NCI-H226 (cell line): Measurements from ENCODE around the gene ERICH6.
A peak's percentile ranks its signal among the peaks of the same experiment; 100 is the strongest.

ENCODE experiments used
- DNase-seq: peaks from one replicate; pipeline ENCODE4 v3.0.0-alpha.2; 2015

ERICH6 gene

GRCh38 chr3:150736903-150737832 lies 33.4 kb upstream of the ERICH6 start:
- DNase-seq = no peak

DNA sequence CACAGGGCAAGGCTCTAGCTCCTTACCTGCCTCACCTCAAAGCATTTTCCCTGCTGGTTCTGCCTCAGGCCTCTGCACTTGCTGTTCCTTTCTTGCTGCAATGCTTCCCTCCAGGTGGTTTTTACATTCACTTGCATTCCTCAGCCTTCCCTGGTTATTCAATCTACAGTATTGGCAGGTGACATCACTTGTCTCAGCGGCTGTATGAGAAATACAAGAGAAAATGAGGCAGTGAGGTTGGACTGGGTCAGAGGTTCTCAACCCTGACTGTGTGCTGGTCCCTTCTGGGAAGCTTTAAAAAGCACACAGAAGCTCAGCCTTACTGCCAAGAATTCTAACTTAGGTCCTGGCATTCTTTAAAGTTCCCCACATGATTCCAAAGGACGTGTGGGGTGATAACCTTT lies 32.6 kb upstream of the ERICH6 start:
- no peak for DNase-seq

- no peak for DNase-seq
These were observed 31.0 kb upstream of the ERICH6 start for GRCh38 chr3:150734795-150735119.

GRCh38 chr3:150733936-150734794 lies 30.4 kb upstream of the ERICH6 start:
- peak; percentile 60 for DNase-seq

DNA sequence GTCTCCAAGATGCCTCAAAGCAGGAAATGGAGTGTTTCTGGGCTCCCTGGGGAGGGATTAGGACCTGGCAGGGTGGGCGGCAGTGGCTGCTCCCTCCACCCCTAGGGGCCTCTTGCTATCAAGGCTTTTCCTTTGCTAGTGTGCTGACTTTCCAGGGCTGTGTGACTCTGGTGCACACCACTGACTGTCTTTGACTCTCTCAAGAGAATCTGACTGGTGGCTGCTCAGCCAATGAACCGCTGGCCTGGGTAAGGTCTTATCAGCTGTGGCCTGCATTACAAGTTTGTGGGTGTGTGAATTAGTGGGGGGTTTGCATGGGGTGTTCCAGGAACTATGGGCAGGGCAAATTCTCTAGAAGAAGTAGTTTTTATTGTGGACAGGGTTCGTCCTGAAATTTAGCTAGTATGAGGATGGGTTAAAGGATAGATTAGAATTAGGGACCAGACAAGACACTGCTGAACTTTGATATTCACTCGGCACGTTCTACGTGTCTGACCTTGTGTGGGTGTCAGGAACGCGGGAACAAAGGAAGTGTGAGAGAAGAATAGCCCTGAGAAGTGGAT lies 29.7 kb upstream of the ERICH6 start:
- peak; percentile 85 for DNase-seq

GRCh38 chr3:150729682-150730360 lies 26.1 kb upstream of the ERICH6 start:
- no peak for DNase-seq

- DNase-seq = no peak
These were observed 24.2 kb upstream of the ERICH6 start for GRCh38 chr3:150727653-150728502.

GRCh38 chr3:150725548-150725947 lies 21.8 kb upstream of the ERICH6 start:
- DNase-seq = peak; percentile 31

GRCh38 chr3:150723946-150724345 lies 20.2 kb upstream of the ERICH6 start:
- DNase-seq = no peak

DNA sequence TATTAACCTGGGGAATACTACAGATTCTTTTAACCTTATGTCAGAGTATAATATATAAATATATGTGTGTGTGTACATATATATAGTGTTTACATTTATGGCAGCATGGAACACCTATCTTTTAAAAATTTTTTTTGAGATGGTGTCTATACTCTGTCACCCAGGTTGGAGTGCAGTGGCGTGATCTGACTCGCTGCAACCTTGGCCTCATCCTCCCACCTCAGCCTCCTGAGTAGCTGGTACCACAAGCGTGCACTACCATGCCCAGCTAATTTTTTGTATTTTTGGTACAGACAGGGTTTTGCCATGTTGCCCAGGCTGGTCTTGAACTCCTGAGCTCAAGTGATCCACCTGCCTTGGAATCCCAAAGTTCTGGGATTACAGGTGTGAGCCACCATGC lies 18.5 kb upstream of the ERICH6 start:
- no peak for DNase-seq

- DNase-seq = peak; percentile 29
These were observed 17.8 kb upstream of the ERICH6 start for GRCh38 chr3:150721285-150722130.

GRCh38 chr3:150720444-150720843 lies 16.7 kb upstream of the ERICH6 start:
- no peak for DNase-seq

DNA sequence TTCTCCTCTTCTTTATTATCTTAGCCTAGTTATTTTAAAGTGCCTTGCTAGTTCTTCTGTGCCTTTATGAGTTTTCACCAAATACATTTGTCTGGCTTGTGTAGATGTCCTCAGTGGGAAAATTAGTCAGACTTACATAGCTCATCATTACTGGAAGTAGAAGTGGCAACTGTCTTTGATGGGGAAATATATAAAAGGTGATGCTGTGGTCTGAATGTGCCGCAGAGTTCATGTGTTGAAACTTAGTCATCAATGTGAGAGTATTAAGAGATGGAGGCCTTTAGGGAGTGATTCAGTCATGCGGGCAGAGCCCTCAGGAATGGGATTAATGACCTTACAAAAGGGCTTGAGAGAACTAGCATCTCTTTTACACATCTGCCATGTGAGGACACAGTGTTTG lies 6.4 kb upstream of the ERICH6 start:
- peak; percentile 11 for DNase-seq

GRCh38 chr3:150703299-150703755 lies 393 bp downstream of the ERICH6 start:
- no peak for DNase-seq

- peak; percentile 68 for DNase-seq
These were observed 4.6 kb downstream of the ERICH6 start for GRCh38 chr3:150699068-150699639.

DNA sequence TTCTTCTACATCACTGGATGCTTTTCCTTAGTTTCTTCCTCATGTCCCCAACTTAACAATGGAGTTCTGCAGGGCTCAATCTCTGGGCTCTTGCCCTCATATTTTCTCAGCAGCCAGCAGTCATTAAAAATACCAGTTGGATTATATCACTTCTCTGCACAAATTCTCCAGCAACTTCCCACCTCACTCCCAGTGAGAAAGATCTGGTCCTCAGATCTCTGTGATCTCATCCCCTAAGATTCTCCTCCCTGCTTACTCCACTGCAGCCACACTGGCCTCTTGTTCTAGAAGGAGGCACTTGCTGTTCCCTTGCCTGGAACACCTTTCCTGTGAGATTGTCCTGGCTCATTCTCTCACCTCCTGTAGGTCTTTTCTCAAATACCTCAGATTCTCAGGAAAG lies 6.1 kb downstream of the ERICH6 start:
- peak; percentile 80 for DNase-seq

- DNase-seq = no peak
These were observed 12.2 kb downstream of the ERICH6 start for GRCh38 chr3:150691414-150692040.

DNA sequence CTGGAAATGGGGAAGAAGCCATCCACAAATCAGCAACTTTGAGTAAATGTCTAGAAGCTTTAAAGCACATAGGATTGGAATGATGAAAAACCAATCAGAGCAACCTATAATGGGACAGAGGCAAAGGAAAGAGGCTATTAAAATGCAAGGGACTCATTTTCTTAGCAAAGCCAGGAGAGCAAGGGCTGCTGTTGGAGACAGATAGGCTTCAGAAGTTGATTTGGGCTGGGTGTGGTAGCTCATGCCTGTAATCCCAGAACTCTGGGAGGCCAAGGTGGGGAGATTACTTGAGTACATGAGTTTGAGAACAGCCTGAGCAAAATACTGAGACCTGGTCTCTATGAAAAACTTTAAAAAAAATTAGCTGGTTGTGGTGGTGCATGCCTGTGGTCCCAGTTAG lies 16.1 kb downstream of the ERICH6 start:
- DNase-seq = no peak

DNA sequence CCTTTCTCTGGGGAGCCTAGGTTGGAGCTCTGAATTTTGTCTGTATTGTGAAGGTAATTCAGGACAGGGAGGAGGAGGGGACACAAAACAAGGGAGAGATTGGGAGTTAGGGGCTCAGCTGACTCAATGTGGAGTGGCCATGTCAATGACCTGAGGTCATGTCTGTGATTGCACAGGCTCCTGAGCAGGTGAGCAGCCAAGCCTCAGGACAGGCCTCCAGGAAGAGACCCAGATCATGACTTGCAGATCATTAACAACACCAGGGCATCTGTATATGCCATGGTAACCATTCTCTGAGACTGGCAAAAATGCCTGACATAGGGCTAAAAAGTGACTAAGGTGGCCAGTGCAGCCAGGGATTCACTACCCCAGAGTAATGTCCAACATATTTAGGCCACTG lies 20.9 kb downstream of the ERICH6 start:
- no peak for DNase-seq

- DNase-seq = no peak
These were observed 21.4 kb downstream of the ERICH6 start for GRCh38 chr3:150682279-150682678.
